Measurements from ENCODE around the gene ATG10. TPM values are rescaled to one million over a fixed set of nuclear protein-coding genes. Genes with fewer than 3 reads are reported as not detected.

ATG10 gene
- total RNA-seq, 1 donor: 6.5 TPM

DNA sequence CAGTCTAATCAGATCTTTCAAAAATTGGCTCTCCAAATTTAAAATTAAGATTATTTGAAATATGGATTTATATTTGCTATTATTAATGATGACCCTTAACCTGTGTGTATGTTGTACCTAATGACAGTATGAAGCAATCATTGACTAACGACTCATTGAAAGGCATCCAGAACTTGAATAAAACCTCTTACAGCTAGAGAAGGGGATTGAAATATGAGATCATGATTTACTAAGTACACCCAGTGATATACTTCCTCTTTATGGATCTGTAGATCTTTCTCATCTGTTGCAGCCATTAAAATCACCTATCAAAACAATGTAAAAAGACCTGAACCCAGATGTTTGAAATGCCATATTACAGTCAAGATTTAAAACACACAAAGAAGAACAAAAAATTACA is 179.8 kb downstream of the ATG10 start:
- H3K4me2 ChIP-seq (ENCODE audit: insufficient read depth, low read length): no peak overlapping the region
- H4K20me1 ChIP-seq (ENCODE audit: insufficient read depth, low read length): no peaks in the 10 kb centered on the region
- no peak overlapping the region for H3K27ac ChIP-seq (ENCODE audit: low read depth, low read length)
- no peak overlapping the region for H3K4me3 ChIP-seq (ENCODE audit: insufficient read depth, low read length)
- no peaks in the 10 kb centered on the region for H3K79me2 ChIP-seq (ENCODE audit: insufficient read depth, low read length)
- TF ChIP-seq, protein P1, sequence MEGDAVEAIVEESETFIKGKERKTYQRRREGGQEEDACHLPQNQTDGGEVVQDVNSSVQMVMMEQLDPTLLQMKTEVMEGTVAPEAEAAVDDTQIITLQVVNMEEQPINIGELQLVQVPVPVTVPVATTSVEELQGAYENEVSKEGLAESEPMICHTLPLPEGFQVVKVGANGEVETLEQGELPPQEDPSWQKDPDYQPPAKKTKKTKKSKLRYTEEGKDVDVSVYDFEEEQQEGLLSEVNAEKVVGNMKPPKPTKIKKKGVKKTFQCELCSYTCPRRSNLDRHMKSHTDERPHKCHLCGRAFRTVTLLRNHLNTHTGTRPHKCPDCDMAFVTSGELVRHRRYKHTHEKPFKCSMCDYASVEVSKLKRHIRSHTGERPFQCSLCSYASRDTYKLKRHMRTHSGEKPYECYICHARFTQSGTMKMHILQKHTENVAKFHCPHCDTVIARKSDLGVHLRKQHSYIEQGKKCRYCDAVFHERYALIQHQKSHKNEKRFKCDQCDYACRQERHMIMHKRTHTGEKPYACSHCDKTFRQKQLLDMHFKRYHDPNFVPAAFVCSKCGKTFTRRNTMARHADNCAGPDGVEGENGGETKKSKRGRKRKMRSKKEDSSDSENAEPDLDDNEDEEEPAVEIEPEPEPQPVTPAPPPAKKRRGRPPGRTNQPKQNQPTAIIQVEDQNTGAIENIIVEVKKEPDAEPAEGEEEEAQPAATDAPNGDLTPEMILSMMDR (IDR thresholded peaks at IDR 0.05; ENCODE audit: extremely low read depth, low read depth, low read length): no peak
- no peak overlapping the region for H2AFZ ChIP-seq (ENCODE audit: low read length)
- no peaks in the 10 kb centered on the region for H3K9me3 ChIP-seq (ENCODE audit: low read depth, low read length)
- H3K36me3 ChIP-seq (ENCODE audit: insufficient read depth, low read length): no peaks in the 10 kb centered on the region
- H3K27me3 ChIP-seq (ENCODE audit: insufficient read depth, low read length): no peaks in the 10 kb centered on the region
- peaks cover 8% of the 10 kb centered on the region for H3K4me1 ChIP-seq (ENCODE audit: insufficient read depth, low read length)
- no peak for DNase-seq (ENCODE audit: insufficient read length, low spot score, missing footprints)

DNA sequence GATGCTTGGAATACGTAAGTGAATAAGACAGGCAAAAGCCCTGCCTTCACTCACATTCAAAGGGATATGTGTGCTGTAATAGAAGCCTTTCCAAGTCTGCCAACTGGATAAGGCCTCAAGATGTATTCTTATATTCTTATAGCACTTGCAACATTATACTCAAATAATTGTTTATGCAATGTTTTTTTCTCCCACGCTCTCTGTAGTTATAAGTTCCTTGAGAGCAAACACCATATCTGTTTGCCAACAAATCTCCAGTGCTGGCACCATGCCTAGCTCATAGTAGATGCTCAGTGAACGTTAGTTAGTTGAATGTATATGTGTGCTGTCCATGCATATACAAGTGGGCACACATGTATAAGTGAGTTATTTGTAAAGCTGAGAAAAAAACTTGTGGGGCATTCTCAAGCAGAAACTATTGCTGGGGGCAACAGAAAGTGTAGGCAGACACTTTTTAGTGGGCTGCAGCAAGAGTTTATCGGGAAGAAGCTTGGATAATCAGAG is 181.2 kb downstream of the ATG10 start:
- H3K36me3 ChIP-seq (ENCODE audit: insufficient read depth, low read length): no peaks in the 10 kb centered on the region
- H3K9me3 ChIP-seq (ENCODE audit: low read depth, low read length): no peaks in the 10 kb centered on the region
- no peak overlapping the region for H3K27ac ChIP-seq (ENCODE audit: low read depth, low read length)
- no peak overlapping the region for H2AFZ ChIP-seq (ENCODE audit: low read length)
- TF ChIP-seq, protein P1 (IDR thresholded peaks at IDR 0.05; ENCODE audit: extremely low read depth, low read depth, low read length): no peak
- no peaks in the 10 kb centered on the region for H4K20me1 ChIP-seq (ENCODE audit: insufficient read depth, low read length)
- peaks cover 8% of the 10 kb centered on the region for H3K4me1 ChIP-seq (ENCODE audit: insufficient read depth, low read length)
- no peak for DNase-seq (ENCODE audit: insufficient read length, low spot score, missing footprints)
- no peaks in the 10 kb centered on the region for H3K27me3 ChIP-seq (ENCODE audit: insufficient read depth, low read length)
- H3K79me2 ChIP-seq (ENCODE audit: insufficient read depth, low read length): no peaks in the 10 kb centered on the region
- no peak overlapping the region for H3K4me2 ChIP-seq (ENCODE audit: insufficient read depth, low read length)
- H3K4me3 ChIP-seq (ENCODE audit: insufficient read depth, low read length): no peak overlapping the region

- TF ChIP-seq, protein P1 (IDR thresholded peaks at IDR 0.05; ENCODE audit: extremely low read depth, low read depth, low read length): no peak
- H3K4me3 ChIP-seq (ENCODE audit: insufficient read depth, low read length): no peak overlapping the region
- no peak for DNase-seq (ENCODE audit: insufficient read length, low spot score, missing footprints)
- H3K36me3 ChIP-seq (ENCODE audit: insufficient read depth, low read length): no peaks in the 10 kb centered on the region
- H3K27ac ChIP-seq (ENCODE audit: low read depth, low read length): no peak overlapping the region
- no peaks in the 10 kb centered on the region for H3K9me3 ChIP-seq (ENCODE audit: low read depth, low read length)
- H2AFZ ChIP-seq (ENCODE audit: low read length): no peak overlapping the region
- H4K20me1 ChIP-seq (ENCODE audit: insufficient read depth, low read length): no peaks in the 10 kb centered on the region
- H3K4me2 ChIP-seq (ENCODE audit: insufficient read depth, low read length): no peak overlapping the region
- no peaks in the 10 kb centered on the region for H3K27me3 ChIP-seq (ENCODE audit: insufficient read depth, low read length)
- H3K79me2 ChIP-seq (ENCODE audit: insufficient read depth, low read length): no peaks in the 10 kb centered on the region
- H3K4me1 ChIP-seq (ENCODE audit: insufficient read depth, low read length): peaks cover 10% of the 10 kb centered on the region
Observed at GRCh38 chr5:82154776-82155175, 183.0 kb downstream of the ATG10 start.

GRCh38 chr5:82155305-82155704 is 183.5 kb downstream of the ATG10 start:
- no peaks in the 10 kb centered on the region for H3K79me2 ChIP-seq (ENCODE audit: insufficient read depth, low read length)
- H4K20me1 ChIP-seq (ENCODE audit: insufficient read depth, low read length): no peaks in the 10 kb centered on the region
- no peak overlapping the region for H3K4me2 ChIP-seq (ENCODE audit: insufficient read depth, low read length)
- TF ChIP-seq, protein P1 (IDR thresholded peaks at IDR 0.05; ENCODE audit: extremely low read depth, low read depth, low read length): no peak
- no peaks in the 10 kb centered on the region for H3K27me3 ChIP-seq (ENCODE audit: insufficient read depth, low read length)
- no peak overlapping the region for H3K4me3 ChIP-seq (ENCODE audit: insufficient read depth, low read length)
- no peak for DNase-seq (ENCODE audit: insufficient read length, low spot score, missing footprints)
- H3K36me3 ChIP-seq (ENCODE audit: insufficient read depth, low read length): no peaks in the 10 kb centered on the region
- no peak overlapping the region for H2AFZ ChIP-seq (ENCODE audit: low read length)
- H3K9me3 ChIP-seq (ENCODE audit: low read depth, low read length): no peaks in the 10 kb centered on the region
- peaks cover 10% of the 10 kb centered on the region for H3K4me1 ChIP-seq (ENCODE audit: insufficient read depth, low read length)
- no peak overlapping the region for H3K27ac ChIP-seq (ENCODE audit: low read depth, low read length)
